Fibroblast of the aortic adventitia (primary cell): ENCODE data around the gene RNASE1. TPM values are rescaled to one million over a fixed set of nuclear protein-coding genes. Genes with fewer than 3 reads are reported as not detected.

Experiments
- DNase-seq: peaks from one replicate; pipeline ENCODE4 v3.0.0-alpha.2; 2010; ENCODE audit warnings: low read depth
- H3K4me3 ChIP-seq: 2 replicates; pipeline ENCODE4 v1.5.1; 2011; ENCODE audit warnings: low read depth, mild to moderate bottlenecking, control low read depth, low read length, moderate library complexity
- CTCF ChIP-seq: IDR thresholded peaks from 2 replicates; pipeline ENCODE4 v1.5.1; 2011; ENCODE audit warnings: mild to moderate bottlenecking, low read length, control low read depth, inconsistent platforms; ENCODE audit not compliant: insufficient read depth
- total RNA-seq: library from RNA; depleted of rRNA; stranded (reverse); fragments of >200 nt; gene quantifications from 2 replicates; pipeline ENCODE4 v1.2.3, GENCODE V29; 2012; ENCODE audit warnings: low replicate concordance

RNASE1 gene
- total RNA-seq, result 1.7 TPM in 1 of 2 replicates, not detected in the other

GRCh38 chr14:20802341-20803084, at the start of gene RNASE1:
RNASE1 (minus strand) TSS chr14:20802844; CDS start chr14:20802068, 776 bp downstream.
- TF ChIP-seq CTCF, result no peak
- DNase-seq, result peak; percentile 9
- no peak within 1 kb of the TSS for H3K4me3 ChIP-seq

- no peak for DNase-seq
- TF ChIP-seq CTCF, result no peak
- H3K4me3 ChIP-seq, result no peak overlapping the region
Observed at GRCh38 chr14:20848955-20849570, 46.4 kb upstream of the RNASE1 start.

- TF ChIP-seq CTCF, result no peak
- DNase-seq, result peak; percentile 12
- no peak overlapping the region for H3K4me3 ChIP-seq
Observed at GRCh38 chr14:20848316-20848954, 45.8 kb upstream of the RNASE1 start.

- TF ChIP-seq CTCF, result no peak
- DNase-seq, result no peak
- H3K4me3 ChIP-seq, result no peak overlapping the region
Observed at GRCh38 chr14:20846560-20846959, 43.9 kb upstream of the RNASE1 start.

GRCh38 chr14:20841096-20841495, 38.5 kb upstream of the RNASE1 start:
- no peak for TF ChIP-seq CTCF
- DNase-seq, result no peak
- H3K4me3 ChIP-seq, result no peak overlapping the region

GRCh38 chr14:20837831-20838230, 35.2 kb upstream of the RNASE1 start:
- DNase-seq, result no peak
- H3K4me3 ChIP-seq, result no peak overlapping the region
- TF ChIP-seq CTCF, result no peak
